Stimulated activated CD8-positive, alpha-beta memory T cell treated with anti-CD3 and anti-CD28 coated beads, Interleukin-15, amount 100 ng/mL, for 4 hours (primary cell): Measurements from ENCODE around the gene LRSAM1.

Experiments used
- DNase-seq, 2 donors: peaks; one replicate each; pipeline ENCODE4 v3.0.0-alpha.2; 2020; ENCODE audit warnings: low read depth in 2 of 2

LRSAM1 gene

GRCh38 chr9:127426756-127427155 lies 24.6 kb upstream of the LRSAM1 start:
- DNase-seq, result no peak

GRCh38 chr9:127428348-127428747 lies 23.0 kb upstream of the LRSAM1 start:
- DNase-seq, result no peak

- no peak for DNase-seq
Observed at GRCh38 chr9:127430415-127430814, 20.9 kb upstream of the LRSAM1 start.

- no peak for DNase-seq
Observed at GRCh38 chr9:127437497-127438264, 13.6 kb upstream of the LRSAM1 start.

GRCh38 chr9:127438394-127438793 lies 12.9 kb upstream of the LRSAM1 start:
- DNase-seq, result no peak

GRCh38 chr9:127444283-127444920 lies 6.9 kb upstream of the LRSAM1 start:
- no peak for DNase-seq

GRCh38 chr9:127444921-127445850 lies 6.1 kb upstream of the LRSAM1 start:
- no peak for DNase-seq

- DNase-seq, result no peak
Observed at GRCh38 chr9:127445851-127446712, 5.2 kb upstream of the LRSAM1 start.

GRCh38 chr9:127446713-127447415 lies 4.4 kb upstream of the LRSAM1 start:
- no peak for DNase-seq

- no peak for DNase-seq
Observed at GRCh38 chr9:127447416-127448111, 3.7 kb upstream of the LRSAM1 start.

GRCh38 chr9:127448112-127448805 lies 3.1 kb upstream of the LRSAM1 start:
- no peak for DNase-seq

- DNase-seq, result no peak
Observed at GRCh38 chr9:127449332-127449966, 1.9 kb upstream of the LRSAM1 start.

- DNase-seq, result no peak
Observed at GRCh38 chr9:127450243-127450760, 1.0 kb upstream of the LRSAM1 start.

GRCh38 chr9:127451608-127451857 lies 223 bp downstream of the LRSAM1 start:
- DNase-seq, result no peak

- DNase-seq, result no peak
Observed at GRCh38 chr9:127451858-127452656, 747 bp downstream of the LRSAM1 start.

GRCh38 chr9:127452691-127453090 lies 1.4 kb downstream of the LRSAM1 start:
- DNase-seq, result no peak

GRCh38 chr9:127455324-127455992 lies 4.1 kb downstream of the LRSAM1 start:
- DNase-seq, result no peak
